ENCODE data around the gene WAC. TPM values are rescaled to one million over a fixed set of nuclear protein-coding genes. Genes with fewer than 3 reads are reported as not detected.

WAC gene
- total RNA-seq, 4 donors from 2014 or later, result 102 to 191 (median 124) TPM

DNA sequence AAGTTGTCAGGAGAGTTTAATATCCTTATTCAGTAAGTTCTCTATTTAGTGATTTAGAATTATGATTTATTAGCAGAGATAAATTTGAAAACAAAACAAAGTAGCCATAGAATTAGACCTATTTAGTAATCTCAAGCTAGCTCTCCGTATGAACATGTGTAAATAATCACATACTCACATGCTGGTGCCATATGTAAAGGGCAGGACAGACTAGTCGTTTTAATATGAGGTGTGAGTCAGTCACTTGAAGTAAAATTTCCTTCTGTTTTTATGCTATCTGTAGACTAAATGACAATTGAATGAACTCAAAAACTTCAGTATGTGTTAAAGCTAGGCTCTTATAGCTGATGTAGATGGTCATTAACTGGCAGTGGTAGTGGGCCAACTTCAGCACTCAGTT is 67.1 kb downstream of the WAC start:
- TF ChIP-seq, protein P1, sequence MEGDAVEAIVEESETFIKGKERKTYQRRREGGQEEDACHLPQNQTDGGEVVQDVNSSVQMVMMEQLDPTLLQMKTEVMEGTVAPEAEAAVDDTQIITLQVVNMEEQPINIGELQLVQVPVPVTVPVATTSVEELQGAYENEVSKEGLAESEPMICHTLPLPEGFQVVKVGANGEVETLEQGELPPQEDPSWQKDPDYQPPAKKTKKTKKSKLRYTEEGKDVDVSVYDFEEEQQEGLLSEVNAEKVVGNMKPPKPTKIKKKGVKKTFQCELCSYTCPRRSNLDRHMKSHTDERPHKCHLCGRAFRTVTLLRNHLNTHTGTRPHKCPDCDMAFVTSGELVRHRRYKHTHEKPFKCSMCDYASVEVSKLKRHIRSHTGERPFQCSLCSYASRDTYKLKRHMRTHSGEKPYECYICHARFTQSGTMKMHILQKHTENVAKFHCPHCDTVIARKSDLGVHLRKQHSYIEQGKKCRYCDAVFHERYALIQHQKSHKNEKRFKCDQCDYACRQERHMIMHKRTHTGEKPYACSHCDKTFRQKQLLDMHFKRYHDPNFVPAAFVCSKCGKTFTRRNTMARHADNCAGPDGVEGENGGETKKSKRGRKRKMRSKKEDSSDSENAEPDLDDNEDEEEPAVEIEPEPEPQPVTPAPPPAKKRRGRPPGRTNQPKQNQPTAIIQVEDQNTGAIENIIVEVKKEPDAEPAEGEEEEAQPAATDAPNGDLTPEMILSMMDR (IDR thresholded peaks at IDR 0.05; ENCODE audit: low read depth), result no peak

DNA sequence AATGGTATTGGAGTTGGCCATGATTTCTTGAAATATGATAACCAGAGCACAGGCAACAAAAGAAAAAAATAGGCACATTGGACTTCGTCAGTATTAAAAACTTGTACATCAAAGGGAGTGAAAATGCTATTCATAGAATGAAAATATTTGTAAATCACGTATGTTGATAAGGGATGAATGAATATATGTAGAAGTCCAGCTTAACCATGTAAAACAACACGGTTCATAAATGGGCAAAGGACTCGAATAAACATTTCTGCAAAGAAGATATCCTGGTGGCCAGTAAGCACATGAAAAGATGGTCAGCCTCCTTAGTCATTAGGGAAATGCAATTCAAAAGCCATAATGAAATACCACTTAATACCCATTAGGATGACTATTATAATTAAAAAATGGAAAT is 68.1 kb downstream of the WAC start:
- TF ChIP-seq, protein P1 (IDR thresholded peaks at IDR 0.05; ENCODE audit: low read depth), result no peak

DNA sequence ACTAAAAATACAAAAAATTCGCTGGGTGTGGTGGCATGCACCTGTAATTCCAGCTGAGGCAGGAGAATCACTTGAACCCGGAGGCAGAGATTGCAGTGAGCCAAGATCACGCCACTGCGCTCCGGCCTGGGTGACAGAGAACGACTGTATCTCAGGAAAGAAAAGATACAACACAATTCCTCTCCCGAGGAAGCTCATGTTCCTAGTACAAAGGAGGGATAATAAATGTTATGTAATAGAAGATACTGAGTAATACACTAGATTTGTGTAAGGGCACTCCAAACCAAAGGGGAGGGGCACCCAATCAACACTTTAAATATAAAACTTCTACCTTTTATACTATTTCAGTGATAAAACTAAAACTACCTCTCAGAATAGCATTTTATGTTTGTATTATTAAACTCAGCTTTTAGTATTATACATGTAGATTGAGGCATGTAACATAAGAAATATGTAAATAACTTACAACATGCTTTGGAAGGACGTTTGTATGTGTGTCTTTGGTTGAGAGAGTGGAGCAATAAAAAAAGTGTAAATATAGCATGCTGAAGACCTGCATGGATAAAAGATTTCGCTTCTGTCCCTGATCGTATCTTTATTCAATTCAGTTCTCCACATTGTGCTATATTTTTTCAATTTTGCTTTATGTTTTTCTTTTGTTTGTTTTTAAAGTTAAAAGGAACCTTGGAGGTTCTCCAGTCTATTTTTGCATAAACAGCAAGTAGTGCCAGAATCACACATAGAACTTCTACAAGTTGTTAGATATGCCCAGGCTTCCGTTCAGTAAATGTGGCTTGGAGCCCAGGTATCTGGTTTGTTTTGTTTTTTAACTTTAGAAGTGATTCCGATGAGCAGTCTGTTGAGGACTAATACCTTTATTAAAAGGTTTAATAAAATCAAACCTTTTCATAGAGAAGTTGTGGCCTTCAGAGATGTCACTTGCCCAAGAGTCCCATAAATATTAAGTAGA is 71.9 kb downstream of the WAC start:
- TF ChIP-seq, protein P1 (IDR thresholded peaks at IDR 0.05; ENCODE audit: low read depth), result no peak

DNA sequence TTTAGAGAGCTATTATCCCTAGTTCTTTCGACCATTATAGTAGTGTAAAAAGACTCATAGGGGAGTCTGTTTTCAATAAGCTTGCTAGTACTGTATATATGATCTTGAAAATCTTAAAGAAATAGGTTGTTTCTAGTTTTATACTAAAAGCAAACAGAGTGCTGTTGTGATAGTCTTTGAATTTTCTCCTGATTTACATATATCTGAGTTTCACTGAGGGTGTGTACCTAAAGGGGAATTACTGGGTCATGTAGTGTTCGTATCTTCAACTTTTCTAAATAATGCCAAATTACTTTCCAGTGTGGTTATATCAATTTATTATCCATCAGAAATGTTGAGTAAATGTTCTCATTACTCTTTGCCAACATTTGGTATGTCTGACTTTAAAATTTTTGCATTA is 73.7 kb downstream of the WAC start:
- TF ChIP-seq, protein P1 (IDR thresholded peaks at IDR 0.05; ENCODE audit: low read depth), result no peak

DNA sequence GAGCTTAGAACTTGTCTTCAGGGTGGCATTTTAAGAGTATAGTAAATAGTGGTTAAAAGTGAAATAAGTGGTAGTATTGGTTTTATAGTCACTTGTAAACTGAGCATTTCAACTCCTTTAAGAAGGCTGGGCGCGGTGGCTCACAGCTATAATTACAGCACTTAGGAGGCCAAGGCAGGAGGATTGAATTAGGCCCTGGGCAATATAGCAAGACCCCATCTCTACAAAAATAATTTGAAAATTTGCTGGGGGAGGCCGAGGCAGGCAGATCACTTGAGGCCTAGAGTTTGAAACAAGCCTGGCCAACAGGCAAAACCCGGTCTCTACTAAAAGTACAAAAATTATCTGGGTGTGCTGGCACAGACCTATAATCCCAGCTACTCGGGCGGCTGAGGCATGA is 80.0 kb downstream of the WAC start:
- TF ChIP-seq, protein P1 (IDR thresholded peaks at IDR 0.05; ENCODE audit: low read depth), result no peak

DNA sequence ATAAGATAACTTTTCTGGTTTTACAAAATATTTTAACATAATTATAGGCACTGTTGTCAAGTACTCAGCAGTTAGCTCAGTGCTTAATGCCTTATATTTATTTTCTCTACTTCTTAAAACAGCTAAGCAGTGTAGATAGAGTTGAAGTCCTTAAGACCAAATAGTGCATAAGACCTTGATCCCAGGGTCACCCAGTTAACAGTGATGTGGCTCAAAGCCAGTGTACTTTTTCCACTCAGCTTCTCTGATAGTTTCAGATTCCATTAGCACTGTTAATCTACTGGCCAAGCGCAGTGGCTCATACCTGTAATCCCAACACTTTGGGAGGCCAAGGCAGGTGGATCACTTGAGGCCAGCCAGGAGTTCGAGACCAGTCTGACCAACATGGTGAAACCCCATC is 83.6 kb downstream of the WAC start:
- TF ChIP-seq, protein P1 (IDR thresholded peaks at IDR 0.05; ENCODE audit: low read depth), result no peak

DNA sequence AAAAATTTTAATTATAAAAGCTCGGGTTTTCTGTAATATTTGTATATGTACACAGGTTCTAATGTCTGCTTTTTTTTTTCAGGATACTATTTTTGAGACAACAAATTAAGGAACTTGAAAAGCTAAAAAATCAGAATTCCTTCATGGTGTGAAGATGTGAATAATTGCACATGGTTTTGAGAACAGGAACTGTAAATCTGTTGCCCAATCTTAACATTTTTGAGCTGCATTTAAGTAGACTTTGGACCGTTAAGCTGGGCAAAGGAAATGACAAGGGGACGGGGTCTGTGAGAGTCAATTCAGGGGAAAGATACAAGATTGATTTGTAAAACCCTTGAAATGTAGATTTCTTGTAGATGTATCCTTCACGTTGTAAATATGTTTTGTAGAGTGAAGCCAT is 86.5 kb downstream of the WAC start:
- TF ChIP-seq, protein P1 (IDR thresholded peaks at IDR 0.05; ENCODE audit: low read depth), result no peak
